Liver (tissue), 9 donors: ENCODE results near the gene SNX9. TPM values are rescaled to one million over a fixed set of nuclear protein-coding genes. Genes with fewer than 3 reads are reported as not detected.

ENCODE experiments used
- DNase-seq: peaks from one replicate; pipeline ENCODE4 v3.0.0-alpha.2; 2017; ENCODE audit warnings: low spot score
- H3K27ac ChIP-seq, 2 donors: one replicate each; pipeline ENCODE4 v1.7.0; 2013; ENCODE audit warnings: inconsistent platforms in 2 of 2, low read length in 2 of 2, control low read depth in 1 of 2, low read depth in 1 of 2, mild to moderate bottlenecking in 1 of 2
- H3K27me3 ChIP-seq, 4 donors: one replicate each; pipeline versions ENCODE4 v1.6.1 to v1.7.0; 2013; ENCODE audit warnings: low read length in 3 of 4, inconsistent platforms in 1 of 4, mild to moderate bottlenecking in 1 of 4, moderate library complexity in 1 of 4; ENCODE audit not compliant: control insufficient read depth in 4 of 4, insufficient read depth in 4 of 4
- H3K36me3 ChIP-seq, 4 donors: one replicate each; pipeline versions ENCODE4 v1.6.1 to v1.7.0; 2013; ENCODE audit warnings: low read length in 3 of 4, mild to moderate bottlenecking in 3 of 4, low read depth in 1 of 4, moderate library complexity in 1 of 4; ENCODE audit not compliant: control insufficient read depth in 4 of 4, insufficient read depth in 3 of 4
- H3K4me1 ChIP-seq, 4 donors: one replicate each; pipeline versions ENCODE4 v1.6.1 to v1.7.0; 2013; ENCODE audit warnings: low read length in 3 of 4, mild to moderate bottlenecking in 3 of 4, moderate library complexity in 1 of 4; ENCODE audit not compliant: control insufficient read depth in 4 of 4, insufficient read depth in 4 of 4
- H3K4me3 ChIP-seq, 3 donors: one replicate each; pipeline versions ENCODE4 v1.6.1 to v1.7.0; 2013; ENCODE audit warnings: low read length in 3 of 3, control low read depth in 1 of 3, low read depth in 1 of 3, mild to moderate bottlenecking in 1 of 3
- H3K9ac ChIP-seq, 2 donors: one replicate each; pipeline ENCODE4 v1.7.0; 2013; ENCODE audit warnings: low read length in 2 of 2, mild to moderate bottlenecking in 2 of 2, moderate library complexity in 2 of 2, control low read depth in 1 of 2, low read depth in 1 of 2
- H3K9me3 ChIP-seq, 4 donors: one replicate each; pipeline versions ENCODE4 v1.6.1 to v1.7.0; 2013; ENCODE audit warnings: low read length in 3 of 4; ENCODE audit not compliant: control insufficient read depth in 4 of 4
- CTCF ChIP-seq: fragments of 150-350 bp; IDR thresholded peaks from 2 replicates; pipeline ENCODE4 v1.5.1; 2017; ENCODE audit warnings: improper control_type of control experiment, low read depth, low read length; ENCODE audit not compliant: missing input control
- EGR1 ChIP-seq, 2 donors: IDR thresholded peaks; 2 replicates each; pipeline ENCODE4 v1.6.1; 2016 to 2018; ENCODE audit warnings: antibody characterized with exemption in 2 of 2, low read depth in 2 of 2
- FOXA2 ChIP-seq: IDR thresholded peaks from 2 replicates; pipeline ENCODE4 v1.6.1; 2016; ENCODE audit warnings: antibody characterized with exemption
- GABPA ChIP-seq, 2 donors: IDR thresholded peaks in 1 of 2; conservative IDR thresholded peaks in 1 of 2; 2 replicates each; pipeline ENCODE4 v1.6.1; 2016; ENCODE audit warnings: antibody characterized with exemption in 2 of 2, mild to moderate bottlenecking in 1 of 2, moderate library complexity in 1 of 2
- HNF4A ChIP-seq, 2 donors: conservative IDR thresholded peaks; 2 replicates each; pipeline ENCODE4 v1.6.1; 2016; ENCODE audit warnings: antibody characterized with exemption in 2 of 2, mild to moderate bottlenecking in 2 of 2
- HNF4G ChIP-seq: IDR thresholded peaks from 2 replicates; pipeline ENCODE4 v1.6.1; 2016; ENCODE audit warnings: antibody characterized with exemption
- JUND ChIP-seq, 2 donors: IDR thresholded peaks; 2 replicates each; pipeline ENCODE4 v1.6.1; 2016; ENCODE audit warnings: antibody characterized with exemption in 2 of 2
- MAX ChIP-seq: IDR thresholded peaks from 2 replicates; pipeline ENCODE4 v1.6.1; 2016; ENCODE audit warnings: antibody characterized with exemption
- NR2F2 ChIP-seq: IDR thresholded peaks from 2 replicates; pipeline ENCODE4 v1.6.1; 2016; ENCODE audit warnings: antibody characterized with exemption
- RAD21 ChIP-seq, 2 donors: IDR thresholded peaks; 2 replicates each; pipeline ENCODE4 v1.6.1; 2016; ENCODE audit warnings: antibody characterized with exemption in 2 of 2, mild to moderate bottlenecking in 2 of 2
- REST ChIP-seq: IDR thresholded peaks from 2 replicates; pipeline ENCODE4 v1.6.1; 2016; ENCODE audit warnings: antibody characterized with exemption, mild to moderate bottlenecking
- RXRA ChIP-seq, 2 donors: IDR thresholded peaks; 2 replicates each; pipeline ENCODE4 v1.6.1; 2017 to 2018; ENCODE audit warnings: antibody characterized with exemption in 2 of 2, mild to moderate bottlenecking in 1 of 2
- SP1 ChIP-seq: IDR thresholded peaks from 2 replicates; pipeline ENCODE4 v1.6.1; 2018; ENCODE audit warnings: antibody characterized with exemption, mild to moderate bottlenecking
- ZBTB33 ChIP-seq: IDR thresholded peaks from 2 replicates; pipeline ENCODE4 v1.6.1; 2016; ENCODE audit warnings: antibody characterized with exemption
- WGBS: extraction: QIAGEN DNeasy Blood & Tissue Kit; methylation state at CpG from one replicate; pipeline ENCODE4 v1.1.7; 2013; 5-methylcytosine and 5-hydroxymethylcytosine counted together
- polyA plus RNA-seq, 2 donors: library from polyadenylated mRNA; stranded (reverse) in 1 of 2; unstranded in 1 of 2; fragments of 200-250 nt in 1 of 2; fragments of >200 nt in 1 of 2; fragmentation: Nextera tagmentation in 1 of 2; extraction: Ambion mirVana in 1 of 2; gene quantifications; one replicate each; pipeline versions ENCODE4 v1.2.1 to v1.2.3, GENCODE V29; 2013 to 2015
- total RNA-seq, 2 donors: library from RNA; depleted of rRNA; stranded (reverse); fragments of >200 nt; gene quantifications; one replicate each; pipeline ENCODE4 v1.2.3, GENCODE V29; 2014
- donor health status: healthy.
- donor health status: healthy.
- donor health status: healthy.
- donor health status: healthy.
- donor health status: healthy.

SNX9 gene
- total and polyA plus RNA-seq, 4 donors: 16.4 to 31.0 (median 22.3) TPM

- Histone ChIP-seq H3K27ac (no peak overlapping the region), H3K27me3 (no peaks in the 10 kb centered on the region), H3K4me3 (no peak overlapping the region), H3K4me1 (peaks cover 0 to 10% (median 3%) of the 10 kb centered on the region in 4 donors), H3K9me3 (peaks cover 0 to under 1% (median 0%) of the 10 kb centered on the region in 4 donors), H3K36me3 (no peaks in the 10 kb centered on the region), H3K9ac (no peak overlapping the region)
- no peak for TF ChIP-seq EGR1 (IDR thresholded peaks at IDR 0.05; ENCODE audit: low read depth in 2 of 2)
- TF ChIP-seq FOXA2: no peak
- TF ChIP-seq NR2F2: no peak
- no peak for TF ChIP-seq HNF4A (conservative IDR thresholded peaks at IDR 0.05)
- TF ChIP-seq RAD21 (IDR thresholded peaks at IDR 0.05): no peak
- TF ChIP-seq RXRA (IDR thresholded peaks at IDR 0.05): no peak
- TF ChIP-seq MAX: no peak
- WGBS: 96% methylated on average over 2 of the region's 2 CpGs
- no peak for DNase-seq
Observed at GRCh38 chr6:157847846-157848245, 24.8 kb downstream of the SNX9 start.

GRCh38 chr6:157848693-157849092, 25.6 kb downstream of the SNX9 start:
- peaks cover 0 to 10% (median 3%) of the 10 kb centered on the region in 4 donors for H3K4me1 ChIP-seq
- H3K27ac ChIP-seq: no peak overlapping the region
- no peaks in the 10 kb centered on the region for H3K36me3 ChIP-seq
- H3K9me3 ChIP-seq: peaks cover 0 to 2% (median 0%) of the 10 kb centered on the region in 4 donors
- TF ChIP-seq JUND (IDR thresholded peaks at IDR 0.05) (no peak), ZBTB33 (no peak), FOXA2 (no peak), GABPA (IDR thresholded peaks at IDR 0.05 in 1 of 2, conservative IDR thresholded peaks at IDR 0.05 in 1 of 2) (no peak), SP1 (no peak), EGR1 (IDR thresholded peaks at IDR 0.05; ENCODE audit: low read depth in 2 of 2) (no peak), CTCF (no peak), REST (no peak), HNF4G (no peak), RAD21 (IDR thresholded peaks at IDR 0.05) (no peak)
- whole genome bisulfite sequencing: 94% methylated on average over 8 of the region's 8 CpGs
- no peaks in the 10 kb centered on the region for H3K27me3 ChIP-seq
- H3K9ac ChIP-seq: no peak overlapping the region
- DNase-seq: no peak
- H3K4me3 ChIP-seq: no peak overlapping the region
